Parathyroid adenoma (tissue), 2 donors: ENCODE results near the gene MALSU1.

Experiments used
- H2AFZ ChIP-seq: fragments of 300-600 bp; sonication (generic); one replicate; pipeline ENCODE4 v1.7.0; 2017; ENCODE audit warnings: antibody characterized with exemption, mild to moderate bottlenecking
- H3K27ac ChIP-seq: fragments of 300-600 bp; sonication (generic); one replicate; pipeline ENCODE4 v1.7.0; 2017
- H3K27me3 ChIP-seq: fragments of 300-600 bp; sonication (generic); one replicate; pipeline ENCODE4 v1.7.0; 2017; ENCODE audit warnings: low read length; ENCODE audit not compliant: control insufficient read depth, insufficient read depth
- H3K36me3 ChIP-seq: fragments of 300-600 bp; sonication (generic); one replicate; pipeline ENCODE4 v1.7.0; 2017; ENCODE audit warnings: low read length; ENCODE audit not compliant: control insufficient read depth, insufficient read depth
- H3K4me1 ChIP-seq: fragments of 300-600 bp; sonication (generic); one replicate; pipeline ENCODE4 v1.7.0; 2017; ENCODE audit warnings: control low read depth
- H3K4me2 ChIP-seq: fragments of 300-600 bp; sonication (generic); one replicate; pipeline ENCODE4 v1.7.0; 2017; ENCODE audit warnings: low read length
- H3K4me3 ChIP-seq: fragments of 300-600 bp; sonication (generic); one replicate; pipeline ENCODE4 v1.7.0; 2017; ENCODE audit warnings: low read depth, low read length
- H3K79me2 ChIP-seq: fragments of 300-600 bp; sonication (generic); one replicate; pipeline ENCODE4 v1.7.0; 2017; ENCODE audit warnings: control low read depth
- H3K9ac ChIP-seq: fragments of 300-600 bp; sonication (generic); one replicate; pipeline ENCODE4 v1.7.0; 2017; ENCODE audit warnings: mild to moderate bottlenecking
- H3K9me3 ChIP-seq: fragments of 300-600 bp; sonication (generic); one replicate; pipeline ENCODE4 v1.7.0; 2017; ENCODE audit warnings: low read length; ENCODE audit not compliant: control insufficient read depth
- CTCF ChIP-seq: fragments of 300-600 bp; sonication (generic); IDR thresholded peaks from one replicate; pipeline ENCODE4 v1.7.0; 2017; ENCODE audit warnings: antibody characterized with exemption, mild to moderate bottlenecking
- donor health status: primary hyperparathyroidism.

MALSU1 gene

GRCh38 chr7:23338863-23339262, 39.7 kb downstream of the MALSU1 start:
- Histone ChIP-seq H3K79me2 (no peaks in the 10 kb centered on the region), H2AFZ (no peak overlapping the region), H3K36me3 (no peaks in the 10 kb centered on the region), H3K4me3 (no peak overlapping the region), H3K9ac (no peak overlapping the region), H3K4me2 (no peak overlapping the region), H3K4me1 (no peaks in the 10 kb centered on the region), H3K27me3 (no peaks in the 10 kb centered on the region), H3K9me3 (no peaks in the 10 kb centered on the region), H3K27ac (no peak overlapping the region)
- no peak for TF ChIP-seq CTCF

- Histone ChIP-seq H3K27me3 (no peaks in the 10 kb centered on the region), H3K4me1 (no peaks in the 10 kb centered on the region), H3K36me3 (no peaks in the 10 kb centered on the region), H3K79me2 (no peaks in the 10 kb centered on the region), H3K4me2 (no peak overlapping the region), H3K4me3 (no peak overlapping the region), H2AFZ (no peak overlapping the region), H3K9ac (no peak overlapping the region), H3K9me3 (no peaks in the 10 kb centered on the region), H3K27ac (no peak overlapping the region)
- TF ChIP-seq CTCF: no peak
These were observed 42.9 kb downstream of the MALSU1 start for GRCh38 chr7:23341846-23342598.

GRCh38 chr7:23343102-23343501, 44.0 kb downstream of the MALSU1 start:
- H3K9ac ChIP-seq: no peak overlapping the region
- H3K4me3 ChIP-seq: no peak overlapping the region
- H3K9me3 ChIP-seq: no peaks in the 10 kb centered on the region
- H2AFZ ChIP-seq: no peak overlapping the region
- H3K36me3 ChIP-seq: no peaks in the 10 kb centered on the region
- H3K79me2 ChIP-seq: no peaks in the 10 kb centered on the region
- H3K27ac ChIP-seq: no peak overlapping the region
- H3K27me3 ChIP-seq: no peaks in the 10 kb centered on the region
- H3K4me2 ChIP-seq: no peak overlapping the region
- no peaks in the 10 kb centered on the region for H3K4me1 ChIP-seq
- no peak for TF ChIP-seq CTCF

DNA sequence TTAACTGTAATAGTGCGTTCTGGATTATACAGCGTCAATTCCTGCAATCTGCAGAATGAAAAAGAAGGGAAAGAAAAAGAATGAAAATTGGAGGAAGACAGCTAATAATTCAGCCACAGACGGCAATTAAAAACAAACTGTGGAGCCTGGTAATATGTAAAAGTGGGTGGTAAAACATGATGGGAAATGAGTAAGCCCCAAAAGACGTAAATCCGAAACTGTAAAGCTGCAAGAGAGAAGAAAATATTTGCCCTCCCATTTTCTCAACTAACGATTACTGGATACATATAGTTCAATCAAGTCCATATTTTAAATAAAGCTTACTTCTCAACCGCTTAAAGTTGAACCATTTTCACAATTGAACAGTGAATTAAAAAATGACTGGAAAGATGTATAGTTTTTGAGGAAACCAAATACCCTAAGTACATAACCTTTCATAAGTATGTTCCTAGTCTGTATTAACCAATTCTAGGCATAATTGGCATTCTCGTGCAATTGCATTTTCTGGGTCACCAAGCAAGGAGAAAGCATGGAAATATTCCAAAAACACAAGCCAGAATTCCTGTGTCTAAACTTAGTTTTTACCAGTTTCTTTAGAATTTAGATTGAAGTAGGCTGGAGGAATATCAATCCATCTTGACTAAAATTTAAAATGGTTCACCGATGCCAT, 44.8 kb downstream of the MALSU1 start:
- H3K36me3 ChIP-seq: no peaks in the 10 kb centered on the region

More for the DNA sequence above, 44.8 kb downstream of the MALSU1 start:
- H3K4me3 ChIP-seq: no peak overlapping the region
- H2AFZ ChIP-seq: no peak overlapping the region
- no peaks in the 10 kb centered on the region for H3K27me3 ChIP-seq
- H3K27ac ChIP-seq: no peak overlapping the region
- no peaks in the 10 kb centered on the region for H3K4me1 ChIP-seq
- no peak overlapping the region for H3K9ac ChIP-seq
- H3K4me2 ChIP-seq: no peak overlapping the region
- H3K9me3 ChIP-seq: no peaks in the 10 kb centered on the region
- no peaks in the 10 kb centered on the region for H3K79me2 ChIP-seq
- TF ChIP-seq CTCF: no peak
